GM12878 (cell line): ENCODE data around the gene SLC37A1. TPM values are rescaled to one million over a fixed set of nuclear protein-coding genes. Genes with fewer than 3 reads are reported as not detected.

Source experiments
- BCLAF1 ChIP-seq: fragments of 450-650 bp; IDR thresholded peaks from 2 replicates; pipeline ENCODE4 v1.6.1; 2017; ENCODE audit warnings: antibody characterized with exemption, mild to moderate bottlenecking, moderate library complexity
- CHD1 ChIP-seq: IDR thresholded peaks from 2 replicates; pipeline ENCODE4 v1.6.1; 2012; ENCODE audit warnings: low read depth, low read length, improper control_type of control experiment
- CHD2 ChIP-seq: IDR thresholded peaks from 2 replicates; pipeline ENCODE4 v1.6.1; 2011; ENCODE audit warnings: low read depth, low read length, improper control_type of control experiment, borderline replicate concordance
- CHD4 ChIP-seq: fragments of 200-600 bp; sonication (generic); IDR thresholded peaks from 2 replicates; pipeline ENCODE4 v1.6.1; 2016; ENCODE audit warnings: mild to moderate bottlenecking
- CTCF ChIP-seq, 3 experiments: IDR thresholded peaks in 2 of 3; conservative IDR thresholded peaks in 1 of 3; 2 replicates each; pipeline ENCODE4 v1.5.1; 2011; ENCODE audit warnings: low read depth in 3 of 3, low read length in 3 of 3, mild to moderate bottlenecking in 3 of 3, control low read depth in 2 of 3, moderate library complexity in 2 of 3, inconsistent platforms in 1 of 3, mixed read lengths in 1 of 3; ENCODE audit not compliant: control insufficient read depth in 2 of 3, insufficient read depth in 1 of 3; ENCODE audit errors: extremely low read depth in 1 of 3
- HDAC6 ChIP-seq: fragments of 200-600 bp; sonication (generic); IDR thresholded peaks from one replicate; pipeline ENCODE4 v1.8.0; 2017; ENCODE audit warnings: antibody characterized with exemption; ENCODE audit not compliant: unreplicated experiment
- IRF4 ChIP-seq: IDR thresholded peaks from 2 replicates; pipeline ENCODE4 v1.6.1; 2011; ENCODE audit warnings: low read depth, low read length
- IRF5 ChIP-seq: fragments of 450-650 bp; IDR thresholded peaks from 2 replicates; pipeline ENCODE4 v1.6.1; 2017; ENCODE audit warnings: borderline replicate concordance
- JUND ChIP-seq: IDR thresholded peaks from 2 replicates; pipeline ENCODE4 v1.6.1; 2012; ENCODE audit warnings: low read depth, mild to moderate bottlenecking, low read length, improper control_type of control experiment, moderate library complexity
- MAX ChIP-seq: IDR thresholded peaks from 2 replicates; pipeline ENCODE4 v1.6.1; 2012; ENCODE audit warnings: low read depth, low read length, improper control_type of control experiment
- RFX5 ChIP-seq: IDR thresholded peaks from 2 replicates; pipeline ENCODE4 v1.6.1; 2011; ENCODE audit warnings: low read depth, low read length, improper control_type of control experiment
- RUNX3 ChIP-seq: IDR thresholded peaks from 2 replicates; pipeline ENCODE4 v1.6.1; 2012; ENCODE audit warnings: low read length, inconsistent platforms
- SIX5 ChIP-seq: IDR thresholded peaks from 2 replicates; pipeline ENCODE4 v1.6.1; 2011; ENCODE audit warnings: mild to moderate bottlenecking, low read depth, low read length, moderate library complexity; ENCODE audit not compliant: severe bottlenecking
- ZNF622 ChIP-seq: fragments of 450-650 bp; IDR thresholded peaks from 2 replicates; pipeline ENCODE4 v1.6.1; 2017; ENCODE audit warnings: mild to moderate bottlenecking, inconsistent platforms
- polyA plus RNA-seq, 11 experiments: library from polyadenylated mRNA; depleted of rRNA in 4 of 11; unstranded in 6 of 11; stranded (reverse) in 5 of 11; fragments of >200 nt; fragmentation: Nextera tagmentation in 4 of 11; fragmentation: Illumina TruSeq in 1 of 11; extraction: Ambion mirVana in 4 of 11; extraction: Trizol in 1 of 11; gene quantifications; 1 replicate in 1 of 11; 2 replicates in 10 of 11; pipeline versions ENCODE4 v1.2.1 to v1.2.3, GENCODE V29; 2011 to 2016; ENCODE audit warnings: inconsistent platforms in 2 of 11, missing spikeins in 2 of 11, low read depth in 1 of 11
- total RNA-seq, 4 experiments: library from RNA; depleted of rRNA in 3 of 4; stranded (reverse); fragments of >200 nt in 3 of 4; fragmentation: Illumina TruSeq in 1 of 4; extraction: Trizol in 1 of 4; gene quantifications; 2 replicates each; pipeline versions ENCODE4 v1.2.1 to v1.2.3, GENCODE V29; 2013 to 2021
- TF ChIP-seq, protein P1 (sequence below): IDR thresholded peaks from 2 replicates; pipeline ENCODE4 v1.6.1; 2012; ENCODE audit warnings: low read length, inconsistent platforms
- TF ChIP-seq, protein P2 (sequence below): fragments of 450-650 bp; IDR thresholded peaks from 2 replicates; pipeline ENCODE4 v1.6.1; 2016; ENCODE audit warnings: mild to moderate bottlenecking
- TF ChIP-seq, protein P3 (sequence below): fragments of 450-650 bp; IDR thresholded peaks from 2 replicates; pipeline ENCODE4 v1.6.1; 2017; ENCODE audit warnings: mild to moderate bottlenecking

Gene SLC37A1
- total and polyA plus RNA-seq, 10 of the 15 experiments (the other 5 are each of a cell fraction or from before 2014, with no cell fraction given) = 1.1 to 35.5 (median 24.4) TPM

- TF ChIP-seq CTCF (IDR thresholded peaks at IDR 0.05 in 2 of 3, conservative IDR thresholded peaks at IDR 0.05 in 1 of 3; ENCODE audit: control insufficient read depth in 2 of 3, extremely low read depth in 1 of 3, insufficient read depth in 1 of 3, low read depth in 3 of 3, low read length in 3 of 3) = no peak
- no peak for TF ChIP-seq CHD2
- TF ChIP-seq IRF5 = no peak
- TF ChIP-seq CHD4 = no peak
- TF ChIP-seq RUNX3 = no peak; the same call in 1 of the 2 replicates
- no peak for TF ChIP-seq JUND
- TF ChIP-seq SIX5 = no peak
- no peak for TF ChIP-seq ZNF622
- TF ChIP-seq, protein P1, sequence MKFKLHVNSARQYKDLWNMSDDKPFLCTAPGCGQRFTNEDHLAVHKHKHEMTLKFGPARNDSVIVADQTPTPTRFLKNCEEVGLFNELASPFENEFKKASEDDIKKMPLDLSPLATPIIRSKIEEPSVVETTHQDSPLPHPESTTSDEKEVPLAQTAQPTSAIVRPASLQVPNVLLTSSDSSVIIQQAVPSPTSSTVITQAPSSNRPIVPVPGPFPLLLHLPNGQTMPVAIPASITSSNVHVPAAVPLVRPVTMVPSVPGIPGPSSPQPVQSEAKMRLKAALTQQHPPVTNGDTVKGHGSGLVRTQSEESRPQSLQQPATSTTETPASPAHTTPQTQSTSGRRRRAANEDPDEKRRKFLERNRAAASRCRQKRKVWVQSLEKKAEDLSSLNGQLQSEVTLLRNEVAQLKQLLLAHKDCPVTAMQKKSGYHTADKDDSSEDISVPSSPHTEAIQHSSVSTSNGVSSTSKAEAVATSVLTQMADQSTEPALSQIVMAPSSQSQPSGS = no peak
- no peak for TF ChIP-seq CHD1
- TF ChIP-seq, protein P2, sequence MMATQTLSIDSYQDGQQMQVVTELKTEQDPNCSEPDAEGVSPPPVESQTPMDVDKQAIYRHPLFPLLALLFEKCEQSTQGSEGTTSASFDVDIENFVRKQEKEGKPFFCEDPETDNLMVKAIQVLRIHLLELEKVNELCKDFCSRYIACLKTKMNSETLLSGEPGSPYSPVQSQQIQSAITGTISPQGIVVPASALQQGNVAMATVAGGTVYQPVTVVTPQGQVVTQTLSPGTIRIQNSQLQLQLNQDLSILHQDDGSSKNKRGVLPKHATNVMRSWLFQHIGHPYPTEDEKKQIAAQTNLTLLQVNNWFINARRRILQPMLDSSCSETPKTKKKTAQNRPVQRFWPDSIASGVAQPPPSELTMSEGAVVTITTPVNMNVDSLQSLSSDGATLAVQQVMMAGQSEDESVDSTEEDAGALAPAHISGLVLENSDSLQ = peak; percentile 36; the same call in 1 of the 2 replicates
- TF ChIP-seq MAX = peak; percentile 36; the same call in 1 of the 2 replicates
- no peak for TF ChIP-seq IRF4
- no peak for TF ChIP-seq BCLAF1
- TF ChIP-seq RFX5 = no peak
- TF ChIP-seq, protein P3, sequence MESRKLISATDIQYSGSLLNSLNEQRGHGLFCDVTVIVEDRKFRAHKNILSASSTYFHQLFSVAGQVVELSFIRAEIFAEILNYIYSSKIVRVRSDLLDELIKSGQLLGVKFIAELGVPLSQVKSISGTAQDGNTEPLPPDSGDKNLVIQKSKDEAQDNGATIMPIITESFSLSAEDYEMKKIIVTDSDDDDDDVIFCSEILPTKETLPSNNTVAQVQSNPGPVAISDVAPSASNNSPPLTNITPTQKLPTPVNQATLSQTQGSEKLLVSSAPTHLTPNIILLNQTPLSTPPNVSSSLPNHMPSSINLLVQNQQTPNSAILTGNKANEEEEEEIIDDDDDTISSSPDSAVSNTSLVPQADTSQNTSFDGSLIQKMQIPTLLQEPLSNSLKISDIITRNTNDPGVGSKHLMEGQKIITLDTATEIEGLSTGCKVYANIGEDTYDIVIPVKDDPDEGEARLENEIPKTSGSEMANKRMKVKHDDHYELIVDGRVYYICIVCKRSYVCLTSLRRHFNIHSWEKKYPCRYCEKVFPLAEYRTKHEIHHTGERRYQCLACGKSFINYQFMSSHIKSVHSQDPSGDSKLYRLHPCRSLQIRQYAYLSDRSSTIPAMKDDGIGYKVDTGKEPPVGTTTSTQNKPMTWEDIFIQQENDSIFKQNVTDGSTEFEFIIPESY = no peak
- peak; percentile 45 for TF ChIP-seq HDAC6
These were observed 582 bp downstream of the SLC37A1 start (continued) for GRCh38 chr21:42513985-42514882.
